ENCODE measurements around the gene S100PBP.

S100PBP gene

GRCh38 chr1:32888677-32889420 is 71.4 kb downstream of the S100PBP start:
- DNase-seq: no peak

- no peak for DNase-seq
These were observed 72.4 kb downstream of the S100PBP start for GRCh38 chr1:32889731-32890278.

- no peak for DNase-seq
These were observed 73.2 kb downstream of the S100PBP start for GRCh38 chr1:32890516-32891240.

GRCh38 chr1:32891241-32891570 is 73.8 kb downstream of the S100PBP start:
- DNase-seq: no peak

GRCh38 chr1:32891630-32892029 is 74.2 kb downstream of the S100PBP start:
- DNase-seq: no peak

GRCh38 chr1:32892368-32893197 is 75.1 kb downstream of the S100PBP start:
- DNase-seq: peak; percentile 56

- DNase-seq: peak; percentile 68
These were observed 76.0 kb downstream of the S100PBP start for GRCh38 chr1:32893198-32894018.

- DNase-seq: peak; percentile 54
These were observed 76.7 kb downstream of the S100PBP start for GRCh38 chr1:32894019-32894600.

- DNase-seq: no peak
These were observed 77.2 kb downstream of the S100PBP start for GRCh38 chr1:32894681-32895080.

GRCh38 chr1:32895325-32896215 is 78.1 kb downstream of the S100PBP start:
- DNase-seq: no peak

GRCh38 chr1:32896451-32896850 is 79.0 kb downstream of the S100PBP start:
- no peak for DNase-seq

- no peak for DNase-seq
These were observed 79.9 kb downstream of the S100PBP start for GRCh38 chr1:32897082-32898049.

- DNase-seq: no peak
These were observed 80.6 kb downstream of the S100PBP start for GRCh38 chr1:32898056-32898455.

- no peak for DNase-seq
These were observed 81.5 kb downstream of the S100PBP start for GRCh38 chr1:32898958-32899357.

GRCh38 chr1:32899586-32900296 is 82.3 kb downstream of the S100PBP start:
- no peak for DNase-seq

- no peak for DNase-seq
These were observed 83.0 kb downstream of the S100PBP start for GRCh38 chr1:32900371-32900955.

- peak; percentile 44 for DNase-seq
These were observed 83.7 kb downstream of the S100PBP start, which contains the start of gene TMEM54 for GRCh38 chr1:32900956-32901822. Gene TMEM54, minus strand, starts transcription at chr1:32901389. Its CDS starts 151 bp downstream, at chr1:32901238.
